Breast epithelium (tissue), 4 donors: ENCODE results near the gene SERPINA3. TPM values are rescaled to one million over a fixed set of nuclear protein-coding genes. Genes with fewer than 3 reads are reported as not detected.

Source experiments
- DNase-seq, 2 donors: peaks; one replicate each; pipeline ENCODE4 v3.0.0-alpha.2; 2019; ENCODE audit warnings: low spot score in 2 of 2
- H3K27ac ChIP-seq, 2 donors: fragments of 200-600 bp; sonication (generic) in 1 of 2; one replicate each; pipeline ENCODE4 v1.5.1; 2016 to 2019; ENCODE audit warnings: mild to moderate bottlenecking in 1 of 2
- H3K27me3 ChIP-seq, 2 donors: fragments of 200-600 bp; sonication (generic) in 1 of 2; one replicate each; pipeline versions ENCODE4 v1.5.1 to v1.6.0; 2017 to 2019; ENCODE audit warnings: control low read depth in 1 of 2, mild to moderate bottlenecking in 1 of 2
- H3K36me3 ChIP-seq: fragments of 200-600 bp; one replicate; pipeline ENCODE4 v1.5.1; 2019
- H3K4me1 ChIP-seq, 2 donors: fragments of 200-600 bp; sonication (generic); one replicate each; pipeline ENCODE4 v1.5.1; 2016 to 2019; ENCODE audit warnings: control low read depth in 1 of 2
- H3K4me3 ChIP-seq, 3 donors: fragments of 200-600 bp; sonication (generic); 1 replicate in 2 of 3; 2 replicates in 1 of 3; pipeline ENCODE4 v1.5.1; 2016 to 2019; ENCODE audit warnings: mild to moderate bottlenecking in 3 of 3, moderate library complexity in 2 of 3
- H3K9me3 ChIP-seq, 2 donors: fragments of 200-600 bp; sonication (generic) in 1 of 2; one replicate each; pipeline ENCODE4 v1.5.1; 2016 to 2019; ENCODE audit warnings: control low read depth in 1 of 2
- POLR2A ChIP-seq: fragments of 450-650 bp; IDR thresholded peaks from one replicate; pipeline ENCODE4 v1.6.1; 2016; ENCODE audit warnings: antibody characterized with exemption, mild to moderate bottlenecking, moderate library complexity
- POLR2AphosphoS5 ChIP-seq, 3 donors: sonication (generic); formaldehyde crosslinking; IDR thresholded peaks; one replicate each; pipeline ENCODE4 v1.6.1; 2017; ENCODE audit warnings: antibody characterized with exemption in 3 of 3
- intact Hi-C: fragments of 100-400 bp; cut with DNase I; formaldehyde crosslinking; loops from one replicate; pipeline ENCODE4 v1.15.1; 2023; ENCODE audit warnings: low total_unique reads
- total RNA-seq, 3 donors: library from RNA; depleted of rRNA; stranded (reverse); fragments of >200 nt; gene quantifications; one replicate each; pipeline ENCODE4 v1.1.0, GENCODE V29; 2016
- TF ChIP-seq, protein P1 (sequence below), 3 donors: fragments of 450-650 bp; IDR thresholded peaks; one replicate each; pipeline ENCODE4 v1.5.1; 2016 to 2017; ENCODE audit warnings: antibody characterized with exemption in 3 of 3, mild to moderate bottlenecking in 3 of 3, moderate library complexity in 3 of 3

Gene SERPINA3
- total RNA-seq, 3 donors from 2014 or later = 88.7 to 1,840 (median 1,497) TPM

DNA sequence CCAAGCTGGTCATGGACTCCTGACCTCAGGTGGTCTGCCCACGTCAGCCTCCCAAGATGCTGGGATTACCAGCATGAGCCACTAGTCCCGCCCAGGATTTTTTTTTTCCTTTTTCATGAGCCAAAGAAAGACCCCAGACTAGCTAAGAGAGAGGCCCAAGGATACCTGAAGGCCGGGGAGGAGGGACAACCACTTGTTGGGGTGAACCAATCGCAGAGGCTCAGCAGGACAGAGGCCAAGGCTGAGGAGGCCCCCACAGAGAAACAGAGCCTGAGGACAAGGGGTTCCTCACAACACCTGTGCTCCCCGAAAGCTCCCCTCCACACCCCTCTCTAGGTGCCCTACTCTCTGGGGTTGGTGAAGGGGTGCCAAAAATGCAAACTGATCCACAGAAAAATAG is 1.0 kb upstream of the SERPINA3 start:
- intact Hi-C loops = no loop called here
- no peak for DNase-seq
- Histone ChIP-seq H3K27me3 (no peaks in the 10 kb centered on the region), H3K27ac (peak overlapping the region; percentile 80 to 82), H3K36me3 (no peaks in the 10 kb centered on the region), H3K4me1 (no peaks in the 10 kb centered on the region), H3K4me3 (no peak overlapping the region), H3K9me3 (peaks cover under 1 to 1% of the 10 kb centered on the region in 2 donors)
- TF ChIP-seq POLR2AphosphoS5 (IDR thresholded peaks at IDR 0.05) (no peak), POLR2A (no peak)
- TF ChIP-seq, protein P1, sequence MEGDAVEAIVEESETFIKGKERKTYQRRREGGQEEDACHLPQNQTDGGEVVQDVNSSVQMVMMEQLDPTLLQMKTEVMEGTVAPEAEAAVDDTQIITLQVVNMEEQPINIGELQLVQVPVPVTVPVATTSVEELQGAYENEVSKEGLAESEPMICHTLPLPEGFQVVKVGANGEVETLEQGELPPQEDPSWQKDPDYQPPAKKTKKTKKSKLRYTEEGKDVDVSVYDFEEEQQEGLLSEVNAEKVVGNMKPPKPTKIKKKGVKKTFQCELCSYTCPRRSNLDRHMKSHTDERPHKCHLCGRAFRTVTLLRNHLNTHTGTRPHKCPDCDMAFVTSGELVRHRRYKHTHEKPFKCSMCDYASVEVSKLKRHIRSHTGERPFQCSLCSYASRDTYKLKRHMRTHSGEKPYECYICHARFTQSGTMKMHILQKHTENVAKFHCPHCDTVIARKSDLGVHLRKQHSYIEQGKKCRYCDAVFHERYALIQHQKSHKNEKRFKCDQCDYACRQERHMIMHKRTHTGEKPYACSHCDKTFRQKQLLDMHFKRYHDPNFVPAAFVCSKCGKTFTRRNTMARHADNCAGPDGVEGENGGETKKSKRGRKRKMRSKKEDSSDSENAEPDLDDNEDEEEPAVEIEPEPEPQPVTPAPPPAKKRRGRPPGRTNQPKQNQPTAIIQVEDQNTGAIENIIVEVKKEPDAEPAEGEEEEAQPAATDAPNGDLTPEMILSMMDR (IDR thresholded peaks at IDR 0.05) = no peak

DNA sequence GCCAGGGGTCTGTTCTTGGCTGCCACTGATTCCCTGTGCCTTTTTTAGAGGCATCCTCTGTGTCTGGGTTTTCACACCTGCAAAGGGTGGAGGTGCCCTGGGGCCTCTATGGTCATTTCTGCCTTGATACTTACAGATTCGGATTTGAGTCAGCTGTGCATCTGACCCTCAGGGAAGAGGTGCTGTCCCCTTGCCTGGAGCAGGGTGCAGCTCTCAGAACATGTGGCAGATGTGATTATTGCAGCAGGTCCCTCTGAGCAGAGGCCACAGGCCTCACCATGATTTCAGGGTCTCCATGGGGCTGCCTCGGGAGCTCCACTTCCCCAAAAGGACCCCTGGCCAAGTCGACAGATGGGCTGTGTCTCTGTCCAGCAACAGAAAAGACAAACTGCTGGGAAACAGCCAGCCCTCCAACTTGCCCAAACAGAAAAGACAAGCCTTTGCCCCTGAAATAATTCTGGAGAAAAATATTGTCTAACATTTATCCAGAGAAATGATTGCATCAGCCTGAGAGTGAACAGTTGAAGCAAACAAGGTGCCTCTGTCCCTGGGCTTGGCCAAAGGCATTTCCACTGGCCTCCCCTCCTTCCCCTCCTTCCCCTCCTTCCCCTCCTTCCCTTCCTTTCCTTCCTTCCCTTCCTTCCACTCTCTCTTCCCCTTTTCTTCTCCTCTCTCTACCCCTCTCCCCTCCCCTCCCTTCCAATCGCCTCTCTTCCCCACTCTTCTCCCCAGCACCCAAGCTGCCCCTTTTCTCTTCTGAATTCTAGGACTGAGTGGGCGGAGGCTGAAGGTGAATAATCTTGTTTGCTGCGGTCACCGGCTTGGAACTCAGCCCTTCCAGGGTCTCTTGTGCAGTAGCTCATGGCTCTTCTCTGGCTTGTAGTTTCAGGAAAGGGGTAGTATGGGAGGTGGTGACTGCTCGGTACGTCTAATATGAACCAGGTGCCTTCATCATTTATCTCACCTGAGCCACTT is 676 bp downstream of the SERPINA3 start:
- H3K9me3 ChIP-seq = peaks cover 15 to 17% of the 10 kb centered on the region in 2 donors
- no peaks in the 10 kb centered on the region for H3K27me3 ChIP-seq
- DNase-seq = no peak
- H3K27ac ChIP-seq = peak overlapping the region; percentile 80 to 82
- H3K4me1 ChIP-seq = no peaks in the 10 kb centered on the region
- H3K4me3 ChIP-seq = peak overlapping the region; percentile 12 to 64 (median 49)
- intact Hi-C loops = no loop called here
- H3K36me3 ChIP-seq = no peaks in the 10 kb centered on the region
- TF ChIP-seq POLR2A = no peak
- TF ChIP-seq, protein P1 (IDR thresholded peaks at IDR 0.05) = no peak
- peak in 1 of 3 donors; percentile 8 for TF ChIP-seq POLR2AphosphoS5 (IDR thresholded peaks at IDR 0.05)

DNA sequence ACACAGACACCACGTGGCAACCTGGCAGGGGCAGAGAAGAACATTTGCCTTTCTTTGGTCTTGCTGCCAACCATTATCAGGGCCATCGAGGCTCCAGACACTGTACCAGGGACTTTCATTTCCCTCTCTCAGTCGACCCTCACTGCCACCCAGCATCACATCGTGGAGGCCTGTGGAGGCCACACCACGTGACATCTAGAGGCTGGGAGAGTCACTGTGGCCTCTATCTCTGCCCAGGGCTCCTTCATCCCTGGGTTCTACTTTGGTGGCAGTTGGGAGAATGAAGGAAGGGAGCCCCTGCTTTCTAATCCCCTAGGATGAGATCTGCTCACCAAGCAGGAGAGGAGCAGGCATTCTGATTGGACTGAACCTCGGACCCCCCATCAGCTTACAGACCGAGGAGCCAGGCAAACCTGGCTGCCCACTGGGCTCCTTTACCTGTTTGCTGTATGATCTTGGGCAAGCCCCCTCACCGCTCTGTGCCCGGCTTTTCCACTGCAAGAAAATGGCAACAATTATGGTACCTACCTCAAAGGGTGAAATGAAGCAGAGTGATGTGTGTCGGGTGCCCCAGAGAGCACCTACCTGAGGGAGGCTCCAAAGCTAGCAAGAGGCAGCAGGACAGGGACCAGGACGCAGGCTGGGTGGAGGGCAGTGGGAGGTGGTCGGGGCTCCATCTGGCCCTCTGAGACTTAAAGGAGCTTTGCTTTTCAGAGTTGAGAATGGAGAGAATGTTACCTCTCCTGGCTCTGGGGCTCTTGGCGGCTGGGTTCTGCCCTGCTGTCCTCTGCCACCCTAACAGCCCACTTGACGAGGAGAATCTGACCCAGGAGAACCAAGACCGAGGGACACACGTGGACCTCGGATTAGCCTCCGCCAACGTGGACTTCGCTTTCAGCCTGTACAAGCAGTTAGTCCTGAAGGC is 1.8 kb downstream of the SERPINA3 start:
- Histone ChIP-seq H3K9me3 (peaks cover 24 to 26% of the 10 kb centered on the region in 2 donors), H3K4me1 (no peaks in the 10 kb centered on the region), H3K27me3 (no peaks in the 10 kb centered on the region), H3K27ac (peak overlapping the region; percentile 80 to 82), H3K4me3 (peak overlapping the region in 2 of 3 donors; percentile 49 to 64), H3K36me3 (no peaks in the 10 kb centered on the region)
- intact Hi-C loops = no loop called here
- DNase-seq = no peak
- TF ChIP-seq POLR2A (no peak), POLR2AphosphoS5 (IDR thresholded peaks at IDR 0.05) (no peak)
- TF ChIP-seq, protein P1 (IDR thresholded peaks at IDR 0.05) = no peak

DNA sequence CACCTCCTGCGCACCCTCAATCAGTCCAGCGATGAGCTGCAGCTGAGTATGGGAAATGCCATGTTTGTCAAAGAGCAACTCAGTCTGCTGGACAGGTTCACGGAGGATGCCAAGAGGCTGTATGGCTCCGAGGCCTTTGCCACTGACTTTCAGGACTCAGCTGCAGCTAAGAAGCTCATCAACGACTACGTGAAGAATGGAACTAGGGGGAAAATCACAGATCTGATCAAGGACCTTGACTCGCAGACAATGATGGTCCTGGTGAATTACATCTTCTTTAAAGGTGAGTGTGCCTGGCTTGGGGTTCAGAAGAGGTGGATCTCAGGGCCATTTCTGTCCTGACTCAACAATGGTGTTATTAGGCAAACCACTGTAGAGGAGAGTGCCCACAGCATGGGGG is 2.6 kb downstream of the SERPINA3 start:
- H3K27ac ChIP-seq = peak overlapping the region in 1 of 2 donors; percentile 1
- TF ChIP-seq, protein P1 (IDR thresholded peaks at IDR 0.05) = no peak
- TF ChIP-seq POLR2A (no peak), POLR2AphosphoS5 (IDR thresholded peaks at IDR 0.05) (no peak)
- intact Hi-C loops = no loop called here
- no peaks in the 10 kb centered on the region for H3K4me1 ChIP-seq
- peak overlapping the region in 2 of 3 donors; percentile 49 to 64 for H3K4me3 ChIP-seq
- no peaks in the 10 kb centered on the region for H3K36me3 ChIP-seq
- H3K27me3 ChIP-seq = no peaks in the 10 kb centered on the region
- DNase-seq = no peak
- H3K9me3 ChIP-seq = peaks cover 24 to 26% of the 10 kb centered on the region in 2 donors
